ENCODE measurements around the gene BICC1.

The BICC1 gene

DNA sequence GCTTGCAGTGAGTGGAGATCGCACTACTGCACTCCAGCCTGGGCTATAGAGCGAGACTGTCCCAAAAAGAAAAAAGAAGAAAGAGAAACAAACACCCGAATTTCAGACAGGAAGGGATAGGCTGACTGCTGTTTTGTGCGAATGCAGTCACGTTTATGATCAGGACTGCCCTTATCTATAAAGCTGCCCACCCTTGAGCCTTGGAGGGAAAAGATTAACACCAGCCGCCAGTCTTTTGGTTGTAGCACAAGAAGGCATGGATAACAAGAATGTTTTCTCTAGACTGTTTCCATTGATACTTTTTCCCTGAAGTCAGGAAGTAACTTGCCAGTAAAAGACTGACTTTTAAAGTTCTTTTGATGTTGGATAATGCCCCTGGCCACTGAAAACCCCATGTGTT, 314.0 kb downstream of the BICC1 start:
- Histone ChIP-seq H4K20me1 (ENCODE audit: insufficient read depth, low read length) (no peaks in the 10 kb centered on the region), H3K9ac (ENCODE audit: low read length) (no peak overlapping the region), H3K27me3 (ENCODE audit: insufficient read depth, low read length) (no peaks in the 10 kb centered on the region), H3K36me3 (ENCODE audit: insufficient read depth, low read length) (no peaks in the 10 kb centered on the region), H3K4me3 (ENCODE audit: low read depth, low read length, poor library complexity, severe bottlenecking) (no peak overlapping the region), H3K4me2 (ENCODE audit: low read length) (no peak overlapping the region), H3K9me3 (ENCODE audit: low read length) (no peaks in the 10 kb centered on the region), H3K9me2 (ENCODE audit: low read depth, low read length) (no peaks in the 10 kb centered on the region), H3F3A (ENCODE audit: insufficient read depth, low read length) (no peaks in the 10 kb centered on the region), H2AFZ (ENCODE audit: low read length) (no peak overlapping the region), H3K4me1 (ENCODE audit: insufficient read depth, low read length, severe bottlenecking) (no peaks in the 10 kb centered on the region), H3K27ac (ENCODE audit: low read depth, low read length, poor library complexity, severe bottlenecking) (no peak overlapping the region), H3K79me2 (ENCODE audit: insufficient read depth, low read length) (no peaks in the 10 kb centered on the region)
- TF ChIP-seq EZH2 (IDR thresholded peaks at IDR 0.05; ENCODE audit: borderline replicate concordance, low read length): no peak
- TF ChIP-seq CTCF (IDR thresholded peaks at IDR 0.05; ENCODE audit: low read length): no peak

GRCh38 chr10:58827381-58827780, 314.7 kb downstream of the BICC1 start:
- no peak overlapping the region for H2AFZ ChIP-seq (ENCODE audit: low read length)
- no peaks in the 10 kb centered on the region for H3K9me3 ChIP-seq (ENCODE audit: low read length)
- no peaks in the 10 kb centered on the region for H3F3A ChIP-seq (ENCODE audit: insufficient read depth, low read length)
- H3K9me2 ChIP-seq (ENCODE audit: low read depth, low read length): no peaks in the 10 kb centered on the region
- no peak for TF ChIP-seq EZH2 (IDR thresholded peaks at IDR 0.05; ENCODE audit: borderline replicate concordance, low read length)
- H3K4me1 ChIP-seq (ENCODE audit: insufficient read depth, low read length, severe bottlenecking): no peaks in the 10 kb centered on the region
- H3K4me3 ChIP-seq (ENCODE audit: low read depth, low read length, poor library complexity, severe bottlenecking): no peak overlapping the region
- no peaks in the 10 kb centered on the region for H4K20me1 ChIP-seq (ENCODE audit: insufficient read depth, low read length)
- no peaks in the 10 kb centered on the region for H3K79me2 ChIP-seq (ENCODE audit: insufficient read depth, low read length)
- no peak overlapping the region for H3K9ac ChIP-seq (ENCODE audit: low read length)
- H3K27me3 ChIP-seq (ENCODE audit: insufficient read depth, low read length): no peaks in the 10 kb centered on the region
- H3K27ac ChIP-seq (ENCODE audit: low read depth, low read length, poor library complexity, severe bottlenecking): no peak overlapping the region
- no peaks in the 10 kb centered on the region for H3K36me3 ChIP-seq (ENCODE audit: insufficient read depth, low read length)
- H3K4me2 ChIP-seq (ENCODE audit: low read length): no peak overlapping the region

- H3F3A ChIP-seq (ENCODE audit: insufficient read depth, low read length): no peaks in the 10 kb centered on the region
- no peaks in the 10 kb centered on the region for H3K9me3 ChIP-seq (ENCODE audit: low read length)
- H3K27ac ChIP-seq (ENCODE audit: low read depth, low read length, poor library complexity, severe bottlenecking): no peak overlapping the region
- H4K20me1 ChIP-seq (ENCODE audit: insufficient read depth, low read length): no peaks in the 10 kb centered on the region
- no peak overlapping the region for H3K4me3 ChIP-seq (ENCODE audit: low read depth, low read length, poor library complexity, severe bottlenecking)
- no peak overlapping the region for H3K9ac ChIP-seq (ENCODE audit: low read length)
- no peaks in the 10 kb centered on the region for H3K36me3 ChIP-seq (ENCODE audit: insufficient read depth, low read length)
- no peak overlapping the region for H2AFZ ChIP-seq (ENCODE audit: low read length)
- H3K4me1 ChIP-seq (ENCODE audit: insufficient read depth, low read length, severe bottlenecking): no peaks in the 10 kb centered on the region
- no peak overlapping the region for H3K4me2 ChIP-seq (ENCODE audit: low read length)
- no peak for TF ChIP-seq CTCF (IDR thresholded peaks at IDR 0.05; ENCODE audit: low read length)
- no peak for TF ChIP-seq EZH2 (IDR thresholded peaks at IDR 0.05; ENCODE audit: borderline replicate concordance, low read length)
- no peaks in the 10 kb centered on the region for H3K27me3 ChIP-seq (ENCODE audit: insufficient read depth, low read length)
- no peaks in the 10 kb centered on the region for H3K79me2 ChIP-seq (ENCODE audit: insufficient read depth, low read length)
- no peaks in the 10 kb centered on the region for H3K9me2 ChIP-seq (ENCODE audit: low read depth, low read length)
Observed at GRCh38 chr10:58829839-58830238, 317.2 kb downstream of the BICC1 start.

GRCh38 chr10:58830697-58831096, 318.0 kb downstream of the BICC1 start:
- Histone ChIP-seq H3F3A (ENCODE audit: insufficient read depth, low read length) (no peaks in the 10 kb centered on the region), H3K9me3 (ENCODE audit: low read length) (no peaks in the 10 kb centered on the region), H3K27me3 (ENCODE audit: insufficient read depth, low read length) (no peaks in the 10 kb centered on the region), H3K36me3 (ENCODE audit: insufficient read depth, low read length) (no peaks in the 10 kb centered on the region), H4K20me1 (ENCODE audit: insufficient read depth, low read length) (no peaks in the 10 kb centered on the region), H3K9ac (ENCODE audit: low read length) (no peak overlapping the region), H3K9me2 (ENCODE audit: low read depth, low read length) (no peaks in the 10 kb centered on the region), H3K4me3 (ENCODE audit: low read depth, low read length, poor library complexity, severe bottlenecking) (no peak overlapping the region), H3K79me2 (ENCODE audit: insufficient read depth, low read length) (no peaks in the 10 kb centered on the region), H3K4me2 (ENCODE audit: low read length) (no peak overlapping the region), H3K27ac (ENCODE audit: low read depth, low read length, poor library complexity, severe bottlenecking) (no peak overlapping the region), H3K4me1 (ENCODE audit: insufficient read depth, low read length, severe bottlenecking) (no peaks in the 10 kb centered on the region), H2AFZ (ENCODE audit: low read length) (no peak overlapping the region)
- TF ChIP-seq CTCF (IDR thresholded peaks at IDR 0.05; ENCODE audit: low read length) (no peak), EZH2 (IDR thresholded peaks at IDR 0.05; ENCODE audit: borderline replicate concordance, low read length) (no peak)

Data from OCI-LY1 (cell line).